ENCODE measurements around the gene TSPYL4.

- TF ChIP-seq POLR2AphosphoS5 (IDR thresholded peaks at IDR 0.05): no peak
- TF ChIP-seq, protein P1, sequence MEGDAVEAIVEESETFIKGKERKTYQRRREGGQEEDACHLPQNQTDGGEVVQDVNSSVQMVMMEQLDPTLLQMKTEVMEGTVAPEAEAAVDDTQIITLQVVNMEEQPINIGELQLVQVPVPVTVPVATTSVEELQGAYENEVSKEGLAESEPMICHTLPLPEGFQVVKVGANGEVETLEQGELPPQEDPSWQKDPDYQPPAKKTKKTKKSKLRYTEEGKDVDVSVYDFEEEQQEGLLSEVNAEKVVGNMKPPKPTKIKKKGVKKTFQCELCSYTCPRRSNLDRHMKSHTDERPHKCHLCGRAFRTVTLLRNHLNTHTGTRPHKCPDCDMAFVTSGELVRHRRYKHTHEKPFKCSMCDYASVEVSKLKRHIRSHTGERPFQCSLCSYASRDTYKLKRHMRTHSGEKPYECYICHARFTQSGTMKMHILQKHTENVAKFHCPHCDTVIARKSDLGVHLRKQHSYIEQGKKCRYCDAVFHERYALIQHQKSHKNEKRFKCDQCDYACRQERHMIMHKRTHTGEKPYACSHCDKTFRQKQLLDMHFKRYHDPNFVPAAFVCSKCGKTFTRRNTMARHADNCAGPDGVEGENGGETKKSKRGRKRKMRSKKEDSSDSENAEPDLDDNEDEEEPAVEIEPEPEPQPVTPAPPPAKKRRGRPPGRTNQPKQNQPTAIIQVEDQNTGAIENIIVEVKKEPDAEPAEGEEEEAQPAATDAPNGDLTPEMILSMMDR (IDR thresholded peaks at IDR 0.05): no peak
These were observed 45.7 kb downstream of the TSPYL4 start for GRCh38 chr6:116208056-116208785.
